Stimulated activated naive CD8-positive, alpha-beta T cell treated with anti-CD3 and anti-CD28 coated beads, Interleukin-15, amount 100 ng/mL, for 72 hours (primary cell): ENCODE data around the gene SPTBN5.

ENCODE experiments used
- ATAC-seq: fragments of 150-1000 bp; cut with Tn5 transposase; 2 replicates; pipeline ENCODE4 v1.10.0; 2021; ENCODE audit warnings: mild to moderate bottlenecking, moderate library complexity
- DNase-seq, 2 donors: peaks; one replicate each; pipeline ENCODE4 v3.0.0; 2021 to 2022
- H3K27ac Mint-ChIP-seq, 2 donors: one replicate each; pipeline ENCODE4 v1.8.0; 2022; ENCODE audit warnings: mild to moderate bottlenecking in 2 of 2, mixed read lengths in 2 of 2, moderate library complexity in 2 of 2
- H3K27me3 Mint-ChIP-seq: one replicate; pipeline ENCODE4 v1.8.0; 2022; ENCODE audit warnings: mixed read lengths
- H3K4me1 Mint-ChIP-seq: one replicate; pipeline ENCODE4 v1.8.0; 2022; ENCODE audit warnings: mild to moderate bottlenecking, mixed read lengths
- H3K4me3 Mint-ChIP-seq, 2 donors: one replicate each; pipeline ENCODE4 v1.8.0; 2022; ENCODE audit warnings: mild to moderate bottlenecking in 2 of 2, mixed read lengths in 2 of 2, moderate library complexity in 1 of 2
- H3K9me3 Mint-ChIP-seq, 2 donors: one replicate each; pipeline ENCODE4 v1.8.0; 2022; ENCODE audit warnings: mixed read lengths in 2 of 2

Gene SPTBN5

GRCh38 chr15:41930867-41931222 lies 37.0 kb upstream of the SPTBN5 start:
- peaks cover 83% of the 10 kb centered on the region for H3K4me1 Mint-ChIP-seq
- H3K27ac Mint-ChIP-seq, result no peak overlapping the region
- no peaks in the 10 kb centered on the region for H3K27me3 Mint-ChIP-seq
- H3K4me3 Mint-ChIP-seq, result no peak overlapping the region
- DNase-seq (no peak), ATAC-seq (no peak)
- no peaks in the 10 kb centered on the region for H3K9me3 Mint-ChIP-seq

GRCh38 chr15:41930221-41930866 lies 36.5 kb upstream of the SPTBN5 start:
- H3K27ac Mint-ChIP-seq, result no peak overlapping the region
- H3K4me1 Mint-ChIP-seq, result peaks cover 80% of the 10 kb centered on the region
- H3K9me3 Mint-ChIP-seq, result no peaks in the 10 kb centered on the region
- H3K4me3 Mint-ChIP-seq, result no peak overlapping the region
- DNase-seq (no peak), ATAC-seq (no peak)
- no peaks in the 10 kb centered on the region for H3K27me3 Mint-ChIP-seq

DNA sequence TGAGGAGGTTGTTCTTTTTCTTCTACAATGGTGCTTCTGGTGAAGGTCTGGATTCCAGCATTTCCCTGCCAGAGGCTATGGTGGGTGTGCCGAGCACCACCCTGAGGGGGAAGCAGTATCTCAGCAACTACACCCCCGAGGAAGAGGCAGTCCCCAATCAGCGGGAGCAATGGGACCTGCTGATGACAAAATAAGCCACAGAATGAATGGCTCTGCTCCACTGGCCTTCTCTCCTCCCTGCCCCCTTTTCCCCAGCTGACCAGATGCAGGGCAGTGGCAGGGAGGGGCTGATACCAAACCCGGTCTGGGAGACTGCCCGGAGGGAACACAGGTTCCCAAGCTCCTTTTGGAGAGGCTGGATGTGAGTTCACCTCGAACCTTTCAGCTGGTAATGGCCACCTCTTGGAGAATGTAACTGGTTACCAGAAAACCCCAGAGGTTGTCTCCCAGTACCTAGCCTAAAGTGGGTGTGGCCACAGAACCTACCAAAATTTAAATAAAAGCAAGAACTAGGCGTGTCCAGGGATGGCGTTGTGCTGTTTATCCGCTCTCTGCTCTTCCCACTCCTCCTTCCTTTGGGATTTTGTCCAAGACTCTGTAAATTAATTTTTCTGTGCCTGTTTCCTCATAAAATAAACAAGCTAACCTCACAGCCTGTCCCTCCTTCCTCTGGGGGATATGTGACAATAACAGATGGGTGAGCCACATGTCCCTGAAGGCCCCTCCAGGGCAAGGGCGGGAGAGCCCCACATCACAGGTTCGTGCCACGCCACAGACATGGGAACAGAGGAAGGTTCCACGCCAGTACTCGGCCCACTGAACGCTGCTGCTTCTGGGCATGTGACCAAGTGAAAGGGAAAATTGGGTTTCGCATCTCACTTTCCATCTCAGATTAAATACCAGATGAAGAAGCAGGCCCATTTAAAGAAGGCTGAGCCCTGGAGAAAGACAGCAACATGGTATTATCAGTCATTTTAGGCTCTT lies 35.1 kb upstream of the SPTBN5 start:
- H3K27ac Mint-ChIP-seq, result peak overlapping the region; percentile 38 to 52
- DNase-seq (peak in 1 of 2 donors; percentile 37), ATAC-seq (peak; percentile 79)
- peaks cover 66% of the 10 kb centered on the region for H3K4me1 Mint-ChIP-seq
- no peak overlapping the region for H3K4me3 Mint-ChIP-seq
- H3K27me3 Mint-ChIP-seq, result no peaks in the 10 kb centered on the region
- no peaks in the 10 kb centered on the region for H3K9me3 Mint-ChIP-seq

GRCh38 chr15:41928100-41928499 lies 34.2 kb upstream of the SPTBN5 start:
- H3K27me3 Mint-ChIP-seq, result no peaks in the 10 kb centered on the region
- DNase-seq (no peak), ATAC-seq (no peak)
- no peak overlapping the region for H3K4me3 Mint-ChIP-seq
- H3K27ac Mint-ChIP-seq, result no peak overlapping the region
- H3K9me3 Mint-ChIP-seq, result no peaks in the 10 kb centered on the region
- peaks cover 58% of the 10 kb centered on the region for H3K4me1 Mint-ChIP-seq

- Mint-ChIP-seq H3K4me3 (no peak overlapping the region), H3K4me1 (peaks cover 52% of the 10 kb centered on the region), H3K27me3 (no peaks in the 10 kb centered on the region), H3K9me3 (no peaks in the 10 kb centered on the region), H3K27ac (no peak overlapping the region)
- DNase-seq (no peak), ATAC-seq (no peak)
These were observed 33.7 kb upstream of the SPTBN5 start for GRCh38 chr15:41927536-41927935.

DNA sequence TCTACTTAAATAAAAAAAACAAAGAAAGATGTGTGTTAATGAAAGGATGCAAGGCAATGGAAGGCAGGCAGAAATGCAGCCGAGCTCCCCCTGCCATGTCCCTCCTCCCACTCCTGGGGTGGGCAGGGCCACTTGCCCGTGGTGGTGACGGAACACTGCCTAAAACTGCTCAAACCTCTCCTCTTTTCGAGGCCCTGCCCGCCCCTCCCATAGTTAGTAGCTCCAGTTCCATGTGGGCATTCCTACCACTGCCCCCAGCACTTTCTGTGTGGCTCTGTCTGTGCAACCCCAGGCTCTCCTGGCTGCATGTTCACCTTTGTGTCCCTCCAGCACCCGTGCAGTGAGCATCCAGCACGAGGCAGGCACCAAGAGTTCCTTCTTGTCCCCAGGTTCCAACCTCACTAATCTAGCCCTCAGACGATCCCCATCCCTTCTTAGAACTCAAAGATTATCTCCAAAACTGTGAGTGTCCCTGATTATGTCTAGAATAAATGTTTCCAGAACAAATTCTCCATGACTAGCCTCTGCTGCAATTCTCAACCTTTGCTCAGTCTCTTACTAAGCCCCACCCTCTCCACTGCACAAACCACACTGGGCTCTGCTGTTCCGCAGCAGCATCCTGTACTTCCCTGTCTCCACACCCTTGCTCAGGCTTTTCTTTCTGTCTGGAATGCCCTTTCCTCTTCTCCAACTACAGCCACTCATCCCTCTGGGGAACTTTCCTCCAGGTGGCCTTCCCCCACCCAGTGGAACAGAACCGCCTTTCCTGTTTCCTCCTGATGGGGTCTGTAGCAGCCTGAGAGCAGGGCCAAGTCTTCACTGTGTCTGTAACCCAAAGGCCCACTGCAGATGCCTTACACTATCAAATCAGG lies 32.6 kb upstream of the SPTBN5 start:
- Mint-ChIP-seq H3K27me3 (no peaks in the 10 kb centered on the region), H3K4me1 (peaks cover 53% of the 10 kb centered on the region), H3K4me3 (no peak overlapping the region), H3K27ac (peak overlapping the region in 1 of 2 donors; percentile 81), H3K9me3 (no peaks in the 10 kb centered on the region)
- DNase-seq (no peak), ATAC-seq (no peak)

DNA sequence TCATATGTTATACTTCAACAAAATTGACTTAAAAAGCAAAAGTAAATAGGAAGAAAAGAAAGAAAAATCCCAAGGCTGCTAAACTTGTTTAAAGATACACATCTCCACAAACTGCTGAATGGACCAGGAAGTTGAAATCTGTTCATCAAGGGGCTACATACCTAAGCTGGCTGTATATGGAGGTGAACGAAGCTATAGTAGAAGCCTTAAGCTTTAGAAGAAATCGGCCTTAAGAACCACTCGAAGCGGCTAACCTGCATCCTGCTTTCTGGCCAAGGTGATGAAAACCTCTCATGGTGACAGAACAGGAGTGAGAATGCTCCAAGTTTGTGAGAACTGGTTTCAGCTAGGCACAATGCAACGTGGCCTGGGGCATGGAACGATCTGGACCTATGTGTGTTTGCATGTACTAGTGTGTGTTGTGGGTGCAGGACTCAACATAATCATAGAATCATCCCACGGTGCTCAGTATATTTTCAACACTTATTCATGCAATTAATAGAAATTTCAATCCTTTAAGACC lies 31.3 kb upstream of the SPTBN5 start:
- H3K27ac Mint-ChIP-seq, result no peak overlapping the region
- no peaks in the 10 kb centered on the region for H3K9me3 Mint-ChIP-seq
- ATAC-seq (no peak), DNase-seq (no peak)
- no peak overlapping the region for H3K4me3 Mint-ChIP-seq
- H3K27me3 Mint-ChIP-seq, result no peaks in the 10 kb centered on the region
- peaks cover 51% of the 10 kb centered on the region for H3K4me1 Mint-ChIP-seq

- DNase-seq, result no peak
- Mint-ChIP-seq H3K4me1 (peaks cover 34% of the 10 kb centered on the region), H3K9me3 (no peaks in the 10 kb centered on the region), H3K27me3 (no peaks in the 10 kb centered on the region), H3K27ac (peak overlapping the region in 1 of 2 donors; percentile 45), H3K4me3 (no peak overlapping the region)
- no peak for ATAC-seq
These were observed 29.6 kb upstream of the SPTBN5 start for GRCh38 chr15:41923401-41923997.

DNA sequence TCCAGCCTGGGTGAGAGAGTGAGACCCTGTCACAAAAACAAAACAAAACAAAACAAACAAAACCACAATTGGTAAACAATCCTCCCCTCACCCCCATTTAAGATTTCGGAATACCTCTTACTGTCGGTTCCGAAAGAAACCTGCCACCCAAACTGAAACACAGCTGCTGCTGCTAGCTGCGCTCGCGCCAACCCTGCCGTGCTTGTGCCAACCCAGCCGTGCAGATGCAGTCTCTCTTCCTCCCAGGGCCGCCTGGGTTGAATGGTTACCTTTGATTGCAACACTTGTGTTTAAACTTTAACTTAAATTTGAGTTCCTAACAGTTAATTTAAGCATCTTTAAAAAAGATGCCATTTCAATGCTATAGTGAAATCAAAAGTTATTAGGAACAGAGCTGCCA lies 28.5 kb upstream of the SPTBN5 start:
- ATAC-seq, result no peak
- no peaks in the 10 kb centered on the region for H3K9me3 Mint-ChIP-seq
- H3K27ac Mint-ChIP-seq, result no peak overlapping the region
- H3K4me1 Mint-ChIP-seq, result peaks cover 29% of the 10 kb centered on the region
- no peak for DNase-seq
- no peaks in the 10 kb centered on the region for H3K27me3 Mint-ChIP-seq
- no peak overlapping the region for H3K4me3 Mint-ChIP-seq

DNA sequence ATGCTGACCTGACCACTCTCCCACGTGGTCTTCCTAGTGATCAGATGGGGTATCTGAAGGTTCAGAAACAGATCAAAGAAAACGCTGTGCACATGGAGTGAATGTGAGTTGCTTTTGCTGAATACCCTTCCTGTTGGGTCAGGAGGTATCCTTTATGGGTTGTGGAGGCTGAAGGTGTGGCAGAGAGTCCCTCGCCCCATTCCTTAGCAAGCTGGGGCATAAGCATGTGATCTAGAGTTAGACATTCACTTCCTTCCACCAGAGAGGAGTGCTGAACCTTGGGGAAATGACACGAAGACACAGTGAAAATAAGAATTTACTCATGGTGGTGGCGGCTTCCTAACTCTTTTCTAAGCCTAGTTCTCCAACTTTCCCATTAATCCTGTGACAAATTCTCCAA lies 27.8 kb upstream of the SPTBN5 start:
- DNase-seq, result no peak
- no peak overlapping the region for H3K27ac Mint-ChIP-seq
- no peak overlapping the region for H3K4me3 Mint-ChIP-seq
- H3K4me1 Mint-ChIP-seq, result peaks cover 25% of the 10 kb centered on the region
- H3K27me3 Mint-ChIP-seq, result no peaks in the 10 kb centered on the region
- no peaks in the 10 kb centered on the region for H3K9me3 Mint-ChIP-seq
- ATAC-seq, result no peak

DNA sequence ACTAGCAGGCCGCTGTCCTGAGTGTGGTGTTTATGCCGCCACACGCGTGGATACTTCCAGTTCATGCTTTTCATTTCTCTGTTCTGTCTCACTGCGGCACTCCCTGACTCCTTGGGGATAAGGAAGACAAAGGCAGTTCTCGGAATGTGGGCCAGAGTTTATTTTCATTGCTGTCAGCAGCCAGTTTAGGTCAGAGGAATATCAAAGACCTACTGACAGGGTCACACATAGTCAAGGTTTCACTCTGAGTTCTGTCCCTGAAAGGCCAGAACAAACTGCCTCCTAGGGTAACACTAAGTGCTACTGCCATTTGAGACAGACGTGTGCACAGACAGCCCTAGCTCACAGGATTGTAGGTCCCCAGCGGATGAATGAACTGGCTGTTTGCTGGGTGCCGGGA lies 27.3 kb upstream of the SPTBN5 start:
- Mint-ChIP-seq H3K27me3 (no peaks in the 10 kb centered on the region), H3K27ac (no peak overlapping the region), H3K4me1 (peaks cover 25% of the 10 kb centered on the region), H3K4me3 (no peak overlapping the region), H3K9me3 (no peaks in the 10 kb centered on the region)
- DNase-seq (no peak), ATAC-seq (no peak)

DNA sequence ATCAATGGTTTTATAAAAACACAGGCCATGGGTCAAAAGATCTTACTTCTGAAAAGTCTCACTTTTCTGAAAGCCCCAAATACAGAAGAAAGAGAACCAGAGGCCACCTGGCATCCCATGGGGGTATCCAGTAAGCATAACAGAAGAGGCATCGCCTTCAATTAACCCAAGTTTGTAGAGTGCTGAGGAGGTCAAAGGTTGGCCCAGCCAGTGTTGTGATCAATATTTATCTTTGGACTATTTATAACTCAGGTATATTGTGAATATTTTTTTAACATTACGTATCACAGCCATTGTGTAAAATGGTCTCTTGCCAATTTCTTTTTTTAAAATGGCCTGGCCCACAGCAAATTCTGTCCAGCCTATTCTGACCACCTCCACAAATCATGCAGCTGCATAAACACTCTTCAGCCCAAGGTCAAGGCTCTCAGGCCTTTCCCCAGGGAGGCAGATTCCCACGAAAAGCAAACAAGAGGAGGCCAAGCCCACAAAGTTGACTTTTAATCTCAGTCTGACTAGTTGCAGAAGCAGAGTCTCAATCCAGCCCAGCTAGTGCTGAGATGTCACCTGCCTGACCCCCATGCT lies 26.2 kb upstream of the SPTBN5 start:
- ATAC-seq, result no peak
- no peaks in the 10 kb centered on the region for H3K9me3 Mint-ChIP-seq
- no peaks in the 10 kb centered on the region for H3K27me3 Mint-ChIP-seq
- H3K27ac Mint-ChIP-seq, result peak overlapping the region in 1 of 2 donors; percentile 34
- no peak overlapping the region for H3K4me3 Mint-ChIP-seq
- DNase-seq, result no peak
- peaks cover 22% of the 10 kb centered on the region for H3K4me1 Mint-ChIP-seq

GRCh38 chr15:41919201-41919820 lies 25.5 kb upstream of the SPTBN5 start:
- DNase-seq, result no peak
- Mint-ChIP-seq H3K27me3 (no peaks in the 10 kb centered on the region), H3K9me3 (no peaks in the 10 kb centered on the region), H3K4me1 (peaks cover 25% of the 10 kb centered on the region), H3K4me3 (no peak overlapping the region), H3K27ac (no peak overlapping the region)
- no peak for ATAC-seq

DNA sequence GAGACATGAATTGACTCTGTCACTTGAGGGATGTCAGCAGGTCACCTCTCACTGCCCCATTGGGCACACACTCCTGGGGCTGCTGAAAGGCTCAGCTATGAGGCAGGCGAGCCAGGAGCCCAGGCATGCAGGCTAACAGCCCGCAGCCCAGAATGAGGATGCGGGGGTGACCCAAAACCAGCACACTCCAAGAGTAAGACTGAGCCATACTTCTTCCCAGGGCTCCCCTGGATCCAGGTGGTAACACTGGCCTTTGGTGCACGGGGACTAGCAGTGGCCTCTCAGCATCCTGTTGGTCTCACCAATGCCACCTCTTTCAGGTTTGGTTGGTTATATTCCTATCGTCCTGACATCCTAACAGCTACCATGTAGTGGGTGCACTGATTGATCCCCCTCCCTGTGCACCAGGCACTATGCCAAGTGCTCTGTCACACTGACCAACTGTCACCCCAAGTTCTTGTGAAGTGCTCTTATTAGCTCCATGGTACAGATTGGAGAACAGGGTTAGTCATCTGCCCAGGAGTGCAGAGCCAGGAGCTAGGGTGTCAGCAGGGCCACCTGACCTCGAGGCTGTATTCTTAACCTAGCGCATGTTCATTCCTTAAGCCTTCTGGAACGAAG lies 24.8 kb upstream of the SPTBN5 start:
- Mint-ChIP-seq H3K27me3 (no peaks in the 10 kb centered on the region), H3K27ac (no peak overlapping the region), H3K4me1 (peaks cover 28% of the 10 kb centered on the region), H3K4me3 (no peak overlapping the region), H3K9me3 (no peaks in the 10 kb centered on the region)
- ATAC-seq (no peak), DNase-seq (no peak)
